Femur (tissue), 1 donor: ENCODE results near the gene SNX30.
"Not testable (repeated sequence)": the region's sequence is repeated elsewhere in the genome, so short reads cannot be mapped to it uniquely, and the experiment has no call there.

Experiments
- DNase-seq: peaks from one replicate; pipeline ENCODE4 v3.0.0-alpha.2; 2017

Gene SNX30, protein sequence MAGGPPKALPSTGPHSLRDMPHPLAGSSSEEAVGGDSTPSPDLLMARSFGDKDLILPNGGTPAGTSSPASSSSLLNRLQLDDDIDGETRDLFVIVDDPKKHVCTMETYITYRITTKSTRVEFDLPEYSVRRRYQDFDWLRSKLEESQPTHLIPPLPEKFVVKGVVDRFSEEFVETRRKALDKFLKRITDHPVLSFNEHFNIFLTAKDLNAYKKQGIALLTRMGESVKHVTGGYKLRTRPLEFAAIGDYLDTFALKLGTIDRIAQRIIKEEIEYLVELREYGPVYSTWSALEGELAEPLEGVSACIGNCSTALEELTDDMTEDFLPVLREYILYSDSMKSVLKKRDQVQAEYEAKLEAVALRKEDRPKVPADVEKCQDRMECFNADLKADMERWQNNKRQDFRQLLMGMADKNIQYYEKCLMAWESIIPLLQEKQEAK

GRCh38 chr9:112750016-112750763 is at the start of gene SNX30:
Gene SNX30, plus strand, starts transcription at chr9:112750760. Its CDS starts 242 bp downstream, at chr9:112751002.
- DNase-seq, result peak; percentile 95

DNA sequence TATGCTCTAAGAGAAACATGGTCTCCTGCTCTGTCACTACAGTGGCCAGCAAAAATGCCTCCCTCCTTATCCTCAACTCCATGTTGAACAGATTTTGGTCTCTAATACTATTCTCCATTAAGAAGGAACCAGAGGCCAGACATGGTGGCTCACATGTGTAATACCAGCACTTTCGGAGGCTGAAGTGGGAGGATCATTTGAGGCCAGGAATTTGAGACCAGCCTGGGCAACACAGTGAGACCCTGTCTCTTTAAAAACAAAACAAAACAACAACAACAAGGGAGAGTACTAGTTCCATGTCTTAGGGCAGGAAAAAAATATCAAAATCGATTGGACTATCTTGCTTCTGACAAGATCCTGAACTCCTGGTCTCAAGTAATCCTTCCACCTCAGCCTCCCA is 47.3 kb upstream of the SNX30 start:
- no peak for DNase-seq

DNA sequence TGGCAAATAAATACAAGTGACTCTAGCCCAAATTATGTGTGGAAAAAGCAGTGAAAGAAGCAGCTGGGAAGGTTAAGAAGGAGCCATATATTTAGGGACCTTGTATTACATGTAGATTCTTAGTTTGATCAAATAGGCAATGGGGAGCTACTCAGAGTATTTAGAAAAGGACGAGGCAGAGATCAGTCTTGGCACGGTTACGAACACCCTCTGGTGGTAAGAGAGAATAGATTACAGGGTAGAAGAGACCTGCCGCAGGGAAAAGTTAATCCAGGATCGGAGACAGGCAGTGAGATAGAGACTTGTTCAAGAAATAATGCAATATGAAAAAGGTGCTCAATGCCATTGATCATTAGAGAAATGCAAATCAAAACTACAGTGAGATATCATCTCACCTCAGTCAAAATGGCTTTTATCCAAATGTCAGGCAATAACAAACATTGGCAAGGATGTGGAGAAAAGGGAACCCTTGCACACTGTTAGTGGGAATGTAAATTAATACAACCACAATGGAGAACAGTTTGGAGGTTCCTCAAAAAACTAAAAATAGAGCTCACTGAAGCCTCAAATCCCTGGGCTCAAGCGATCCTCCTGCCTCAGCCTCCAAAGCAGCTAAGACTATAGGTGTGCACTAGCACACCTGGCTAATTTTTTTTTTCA is 44.7 kb upstream of the SNX30 start:
- peak; percentile 34 for DNase-seq

DNA sequence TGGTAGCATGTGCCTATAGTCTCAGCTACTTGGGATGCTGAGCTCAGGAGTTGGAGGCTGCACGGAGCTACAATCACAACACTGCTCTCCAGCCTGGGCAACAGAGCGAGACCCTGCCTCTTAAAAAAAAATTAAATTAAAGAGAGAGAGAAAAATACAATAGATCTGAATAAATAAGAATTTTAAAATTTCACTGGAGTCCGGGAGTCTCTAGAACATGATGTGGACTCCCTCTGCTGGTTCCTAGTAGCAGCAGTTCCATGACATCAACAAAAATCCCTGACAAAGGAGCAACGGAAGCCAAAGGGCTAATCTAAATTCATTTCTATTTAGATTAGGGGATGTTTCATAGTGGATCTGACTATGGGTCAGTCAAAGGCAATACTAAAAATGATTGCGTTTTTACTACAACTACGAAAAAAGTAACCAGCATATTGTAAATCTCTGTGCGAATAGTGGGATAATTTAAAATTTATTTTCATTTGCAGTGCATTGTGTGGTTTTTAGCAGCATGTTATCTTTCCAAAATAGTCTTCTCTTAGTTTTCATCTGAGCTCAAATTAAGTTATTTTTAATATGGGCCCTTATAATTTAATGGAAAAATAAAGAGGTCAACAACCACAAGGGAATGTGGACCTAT is 39.4 kb upstream of the SNX30 start:
- no peak for DNase-seq

DNA sequence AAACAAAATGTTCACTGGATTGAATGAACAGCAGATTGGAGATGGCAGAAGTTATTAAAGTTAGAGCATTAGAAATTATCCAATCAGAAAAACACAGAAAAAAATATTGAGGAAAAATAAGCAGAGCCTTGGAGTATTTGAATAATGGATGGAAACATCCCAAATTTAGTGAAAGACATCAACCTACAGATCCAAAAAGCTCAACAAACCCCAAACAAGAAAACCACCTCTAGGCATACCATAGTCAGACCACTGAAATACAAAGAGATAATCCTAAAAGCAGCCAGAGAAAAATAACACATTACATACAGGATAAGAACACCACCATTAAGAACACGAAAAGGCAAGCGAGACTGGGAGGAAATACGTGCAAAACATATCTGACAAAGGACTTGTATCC is 37.9 kb upstream of the SNX30 start:
- no peak for DNase-seq

- peak; percentile 97 for DNase-seq
These were observed 32.8 kb upstream of the SNX30 start, which contains the start of gene INIP for GRCh38 chr9:112717661-112718331. Gene INIP, minus strand, starts transcription at chr9:112718117. Its CDS starts 1,632 bp downstream, at chr9:112716485.

- no peak for DNase-seq
These were observed 31.3 kb upstream of the SNX30 start for GRCh38 chr9:112719241-112719691.

DNA sequence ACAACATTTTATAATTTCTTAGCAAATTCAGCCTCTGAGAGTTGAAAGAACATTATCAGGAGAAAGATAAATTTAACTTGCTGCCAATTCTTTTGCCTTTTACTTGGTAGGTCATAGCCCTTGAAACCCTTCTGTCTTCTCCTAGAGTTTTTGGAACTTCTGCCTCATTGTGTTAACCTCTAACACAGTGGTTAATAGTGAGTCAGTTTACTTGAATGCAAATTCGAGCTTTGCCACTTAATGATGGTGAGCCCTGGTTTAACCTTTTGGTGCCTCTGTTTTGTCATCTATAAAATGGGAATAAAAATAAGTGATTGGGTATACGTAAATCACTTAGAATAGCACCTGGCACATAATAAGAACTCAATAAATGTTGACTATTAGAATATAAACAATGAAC is 30.9 kb upstream of the SNX30 start:
- no peak for DNase-seq

- no peak for DNase-seq
These were observed 30.3 kb upstream of the SNX30 start for GRCh38 chr9:112720113-112720780.

- not testable (repeated sequence) for DNase-seq
These were observed 27.8 kb upstream of the SNX30 start for GRCh38 chr9:112722749-112723148.

- DNase-seq, result no peak
These were observed 24.6 kb upstream of the SNX30 start for GRCh38 chr9:112725961-112726360.

DNA sequence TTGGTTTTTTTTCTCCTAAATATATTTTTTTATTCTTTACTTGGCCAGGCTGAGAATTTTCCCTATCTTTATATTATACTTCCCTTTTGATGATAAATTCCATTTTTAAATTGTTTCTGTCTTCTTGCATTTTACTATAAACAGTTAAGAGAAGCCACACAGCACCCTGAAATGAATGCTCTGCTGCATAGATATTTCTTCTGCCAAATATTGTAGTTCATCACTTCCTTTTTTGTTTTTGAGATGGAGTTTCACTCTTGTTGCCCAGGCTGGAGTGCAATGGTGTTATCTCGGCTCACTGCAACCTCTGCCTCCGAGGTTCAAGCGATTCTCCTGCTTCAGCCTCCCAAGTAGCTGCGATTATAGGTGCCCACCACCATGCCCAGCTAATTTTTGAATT is 24.1 kb upstream of the SNX30 start:
- no peak for DNase-seq

DNA sequence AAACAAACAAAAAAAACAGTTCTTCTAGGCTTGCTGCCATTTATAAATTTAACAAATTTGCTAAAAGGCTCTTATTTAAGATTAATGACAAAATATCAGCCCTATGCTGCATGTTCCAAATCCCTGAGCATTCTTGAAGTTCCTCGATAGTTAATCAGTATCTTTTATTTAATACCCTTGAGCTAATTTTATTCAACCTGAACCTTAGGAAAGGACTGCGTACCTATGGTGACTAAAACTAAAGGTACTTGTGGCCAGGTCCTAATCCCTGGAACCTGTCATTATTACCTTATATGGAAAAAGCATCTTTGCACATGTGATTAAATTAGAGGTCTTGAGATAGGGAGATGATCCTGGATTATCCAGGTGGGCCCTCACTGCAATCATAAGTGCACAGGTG is 22.2 kb upstream of the SNX30 start:
- DNase-seq, result no peak

- no peak for DNase-seq
These were observed 18.6 kb upstream of the SNX30 start for GRCh38 chr9:112731971-112732370.

GRCh38 chr9:112734892-112735291 is 15.7 kb upstream of the SNX30 start:
- DNase-seq, result no peak

DNA sequence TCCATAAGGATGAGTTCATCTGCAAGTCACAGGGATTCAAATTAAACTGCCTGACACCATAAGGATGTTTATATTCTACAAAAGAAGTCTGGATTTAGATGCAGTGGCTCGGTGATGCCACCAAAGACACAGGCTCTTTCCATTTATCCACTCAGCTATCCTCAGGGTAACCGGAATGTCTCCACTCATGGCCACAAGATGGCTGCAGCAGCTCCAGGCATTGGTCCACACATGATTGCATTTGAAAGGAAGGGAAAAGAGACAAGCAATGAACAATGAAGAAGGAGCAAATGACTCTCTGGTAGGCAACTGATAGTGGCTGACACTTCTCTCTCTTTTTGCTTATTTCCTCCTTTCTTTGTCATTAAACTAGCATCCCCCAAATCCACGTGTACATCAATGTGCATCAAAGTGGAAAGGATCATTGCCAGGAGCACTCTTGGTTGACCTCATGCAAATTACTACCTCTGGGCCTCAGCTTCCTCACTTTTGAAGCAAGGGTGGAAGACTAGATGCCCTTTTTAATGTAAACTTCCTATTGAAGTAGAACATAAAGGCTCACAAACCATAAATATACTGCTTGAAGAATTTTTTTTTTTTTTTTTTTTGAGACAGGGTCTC is 7.2 kb upstream of the SNX30 start:
- no peak for DNase-seq

DNA sequence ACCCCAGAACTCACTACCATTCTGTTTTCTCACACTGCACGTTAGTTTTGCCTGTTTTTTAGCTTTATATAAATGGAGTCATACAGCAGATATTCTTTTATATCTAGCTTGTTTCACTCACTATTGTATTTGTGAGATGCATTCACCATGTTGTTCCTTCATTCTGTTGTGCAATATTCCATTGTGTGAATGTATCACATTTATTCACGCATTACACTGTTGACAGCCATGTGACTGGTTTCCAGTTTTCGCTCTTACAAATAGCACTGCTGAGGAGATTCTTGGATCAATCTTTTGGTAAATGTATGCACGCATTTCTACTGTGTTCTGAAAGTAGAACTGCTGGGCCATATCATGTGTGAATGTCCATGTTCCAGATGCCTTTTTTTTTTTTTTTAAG is 6.4 kb upstream of the SNX30 start:
- DNase-seq, result no peak

DNA sequence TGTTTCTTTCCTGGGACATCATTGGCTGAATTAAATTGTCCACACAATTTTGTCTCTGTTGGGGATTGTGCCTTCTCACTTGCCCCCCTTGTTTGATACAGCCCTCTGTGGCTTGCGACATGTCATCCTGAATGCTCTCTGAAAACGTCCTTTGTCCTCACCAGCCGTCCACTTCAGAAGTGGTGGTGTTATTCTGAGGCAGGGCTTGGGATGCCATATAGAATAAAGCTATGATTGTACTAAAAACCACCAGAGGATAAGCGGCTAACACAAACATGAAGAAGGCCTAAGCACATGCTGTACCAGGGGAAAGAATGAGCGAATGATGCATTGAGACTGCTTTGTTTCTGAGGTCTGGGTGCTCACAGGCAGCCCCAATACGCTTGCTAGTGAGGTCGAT is 3.5 kb upstream of the SNX30 start:
- no peak for DNase-seq

GRCh38 chr9:112750764-112751055 is 150 bp downstream of the SNX30 start:
- DNase-seq, result no peak

- DNase-seq, result peak; percentile 74
These were observed 666 bp downstream of the SNX30 start for GRCh38 chr9:112751056-112751795.
